GM12878 (cell line): Measurements from ENCODE around the gene DENND6B. TPM values are rescaled to one million over a fixed set of nuclear protein-coding genes. Genes with fewer than 3 reads are reported as not detected.

ENCODE experiments used
- ATAC-seq: fragments of 200-7000 bp; cut with Tn5 transposase; 3 replicates; pipeline ENCODE4 v1.9.1; 2020; ENCODE audit warnings: mild to moderate bottlenecking, moderate library complexity
- BruUV-seq: library from RNA; stranded (reverse); fragments of 400-500 nt; replicated peaks from 2 replicates; lab custom pipeline; 2021; lab: Mats Ljungman, UMichigan
- CTCF ChIA-PET: fragments of 300-600 bp; sonication (Branson Sonifier 250); formaldehyde crosslinking; extraction: SDS; loops from one replicate; lab custom pipeline; 2021; ENCODE audit warnings: inconsistent platforms; lab: Yijun Ruan, JAX
- POLR2A ChIA-PET: fragments of 350-600 bp; formaldehyde crosslinking; extraction: SDS; loops from one replicate; lab custom pipeline; 2021; ENCODE audit warnings: inconsistent platforms; lab: Charles Lee
- RAD21 ChIA-PET: fragments of 300-600 bp; sonication (Branson Sonifier 250); formaldehyde crosslinking; loops from one replicate; lab custom pipeline; 2023; ENCODE audit warnings: antibody characterized with exemption; ENCODE audit not compliant: unreplicated experiment; lab: Charles Lee
- SMC1A ChIA-PET: fragments of 300-600 bp; sonication (Branson Sonifier 250); formaldehyde crosslinking; loops from one replicate; lab custom pipeline; 2023; ENCODE audit not compliant: unreplicated experiment, uncharacterized antibody; lab: Charles Lee
- DNase-seq: peaks from one replicate; pipeline ENCODE4 v3.0.0-alpha.2; 2011; ENCODE audit warnings: low read depth, low spot score
- FAIRE-seq: peaks from 3 replicates; lab custom pipeline; 2011; peaks lifted over from hg19 to GRCh38; lab: Jason Lieb, UNC
- H2AFZ ChIP-seq: 2 replicates; pipeline ENCODE4 v1.6.0; 2011; ENCODE audit warnings: low read depth, low read length, control low read depth; ENCODE audit not compliant: control insufficient read depth
- H3K27ac ChIP-seq: 2 replicates; pipeline ENCODE4 v1.5.1; 2011; ENCODE audit warnings: control low read depth; ENCODE audit not compliant: control insufficient read depth, insufficient read depth
- H3K27me3 ChIP-seq, 2 experiments: replicated peaks in 1 of 2; 2 replicates each; pipeline versions ENCODE4 v1.6.0 to v1.6.1; 2011; ENCODE audit warnings: low read length in 1 of 2; ENCODE audit not compliant: control insufficient read depth in 2 of 2, insufficient read depth in 2 of 2
- H3K36me3 ChIP-seq, 2 experiments: 2 replicates each; pipeline ENCODE4 v1.5.1; 2011; ENCODE audit warnings: low read length in 1 of 2; ENCODE audit not compliant: control insufficient read depth in 2 of 2, insufficient read depth in 2 of 2
- H3K4me1 ChIP-seq: 2 replicates; pipeline ENCODE4 v1.6.1; 2011; ENCODE audit warnings: mild to moderate bottlenecking, low read length, moderate library complexity, mixed read lengths; ENCODE audit not compliant: control insufficient read depth, insufficient read depth
- H3K4me2 ChIP-seq: 2 replicates; pipeline ENCODE4 v1.6.0; 2011; ENCODE audit warnings: control low read depth; ENCODE audit not compliant: control insufficient read depth, insufficient read depth
- H3K4me3 ChIP-seq: fragments of 200-600 bp; sonication (generic); 2 replicates; pipeline ENCODE4 v1.5.1; 2016
- H3K79me2 ChIP-seq: 2 replicates; pipeline ENCODE4 v1.6.0; 2011; ENCODE audit warnings: low read length; ENCODE audit not compliant: control insufficient read depth, insufficient read depth
- H3K9ac ChIP-seq: 2 replicates; pipeline ENCODE4 v1.8.0; 2011; ENCODE audit warnings: low read length, control low read depth, mixed read lengths; ENCODE audit not compliant: control insufficient read depth, insufficient read depth
- H3K9me3 ChIP-seq: replicated peaks from 3 replicates; pipeline ENCODE4 v1.5.1; 2011; ENCODE audit warnings: mild to moderate bottlenecking, low read length; ENCODE audit not compliant: control insufficient read depth, insufficient read depth
- H4K20me1 ChIP-seq: 2 replicates; pipeline ENCODE4 v1.6.0; 2011; ENCODE audit not compliant: control insufficient read depth, insufficient read depth
- NFYA ChIP-seq: IDR thresholded peaks from 2 replicates; pipeline ENCODE4 v1.6.1; 2011; ENCODE audit warnings: low read depth, mild to moderate bottlenecking, low read length, improper control_type of control experiment, borderline replicate concordance
- PAX8 ChIP-seq: fragments of 450-650 bp; IDR thresholded peaks from 2 replicates; pipeline ENCODE4 v1.6.1; 2017; ENCODE audit warnings: mild to moderate bottlenecking, moderate library complexity
- POLR2A ChIP-seq: IDR thresholded peaks from 2 replicates; pipeline ENCODE4 v1.6.1; 2011; ENCODE audit warnings: low read depth, mild to moderate bottlenecking, low read length
- SPI1 ChIP-seq: IDR thresholded peaks from 2 replicates; pipeline ENCODE4 v1.6.1; 2011; ENCODE audit warnings: low read depth, mild to moderate bottlenecking, low read length, moderate library complexity, borderline replicate concordance; ENCODE audit not compliant: insufficient read depth
- USF1 ChIP-seq: IDR thresholded peaks from 2 replicates; pipeline ENCODE4 v1.6.1; 2011; ENCODE audit warnings: borderline replicate concordance, low read depth, mild to moderate bottlenecking, moderate library complexity, mixed read lengths, low read length; ENCODE audit not compliant: insufficient read depth; ENCODE audit errors: extremely low read length
- ZSCAN29 ChIP-seq: fragments of 450-650 bp; IDR thresholded peaks from 2 replicates; pipeline ENCODE4 v1.6.1; 2017; ENCODE audit warnings: mild to moderate bottlenecking, moderate library complexity
- WGBS: methylation state at CpG from one replicate; pipeline ENCODE4 v1.1.6; 2016; ENCODE audit warnings: low lambda C conversion rate; ENCODE audit not compliant: insufficient replicate concordance, insufficient coverage; ENCODE audit errors: missing lambda C conversion rate; 5-methylcytosine and 5-hydroxymethylcytosine counted together
- in situ Hi-C: fragments of 300-500 bp; cut with MboI; formaldehyde crosslinking; loops from 9 replicates; pipeline ENCODE4 v1.14.3; 2018; ENCODE audit warnings: mixed read lengths
- intact Hi-C: fragments of 100-400 bp; cut with micrococcal nuclease; formaldehyde crosslinking; loops from one replicate; pipeline ENCODE4 v1.14.2; 2022; ENCODE audit not compliant: unreplicated experiment
- polyA plus RNA-seq, 11 experiments: library from polyadenylated mRNA; depleted of rRNA in 4 of 11; unstranded in 6 of 11; stranded (reverse) in 5 of 11; fragments of >200 nt; fragmentation: Nextera tagmentation in 4 of 11; fragmentation: Illumina TruSeq in 1 of 11; extraction: Ambion mirVana in 4 of 11; extraction: Trizol in 1 of 11; gene quantifications; 1 replicate in 1 of 11; 2 replicates in 10 of 11; pipeline versions ENCODE4 v1.2.1 to v1.2.3, GENCODE V29; 2011 to 2016; ENCODE audit warnings: inconsistent platforms in 2 of 11, missing spikeins in 2 of 11, low read depth in 1 of 11
- total RNA-seq, 4 experiments: library from RNA; depleted of rRNA in 3 of 4; stranded (reverse); fragments of >200 nt in 3 of 4; fragmentation: Illumina TruSeq in 1 of 4; extraction: Trizol in 1 of 4; gene quantifications; 2 replicates each; pipeline versions ENCODE4 v1.2.1 to v1.2.3, GENCODE V29; 2013 to 2021
- TF ChIP-seq, protein P1 (sequence below): fragments of 150-350 bp; IDR thresholded peaks from 2 replicates; pipeline ENCODE4 v1.6.1; 2014; ENCODE audit warnings: mild to moderate bottlenecking, low read depth, low read length
- TF ChIP-seq, protein P2 (sequence below): fragments of 450-650 bp; IDR thresholded peaks from 2 replicates; pipeline ENCODE4 v1.6.1; 2014; ENCODE audit warnings: mild to moderate bottlenecking

The DENND6B gene
- total and polyA plus RNA-seq, 10 of the 15 experiments (the other 5 are each of a cell fraction or from before 2014, with no cell fraction given), result 0.72 to 11.3 (median 6.2) TPM

DNA sequence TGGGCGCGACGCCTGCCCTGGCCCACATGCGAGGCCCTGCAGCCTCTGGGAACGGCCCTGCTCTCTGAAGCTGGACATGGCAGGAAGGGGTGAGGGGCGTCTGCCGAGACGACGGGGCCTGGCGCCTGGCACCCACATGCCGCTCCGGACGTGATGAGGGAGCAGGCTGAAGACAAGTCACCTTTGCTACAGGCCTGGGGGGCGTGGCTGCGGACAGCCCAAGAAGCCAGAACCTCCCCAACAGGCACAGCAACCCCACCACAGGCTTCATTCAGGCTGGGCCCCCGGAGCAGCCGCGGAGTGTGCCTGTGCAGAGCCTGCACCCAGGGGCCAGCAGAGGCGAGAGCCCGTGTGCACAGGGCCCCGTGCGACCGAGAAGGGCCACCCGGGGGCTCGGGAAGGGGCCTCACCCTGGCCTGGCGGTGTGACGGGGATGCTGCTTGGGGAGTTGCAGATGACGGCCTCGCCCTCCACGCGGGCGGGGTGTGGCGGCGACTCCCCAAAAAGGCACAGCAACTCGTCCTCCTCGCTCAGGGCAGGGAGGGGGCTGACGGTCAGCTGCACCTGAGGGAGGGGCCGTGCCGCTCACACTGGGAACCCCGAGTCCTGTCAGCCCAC, 40.0 kb downstream of the DENND6B start:
- ATAC-seq (no peak), FAIRE-seq (no peak)

GRCh38 chr22:50286275-50286674, 40.5 kb downstream of the DENND6B start:
- ATAC-seq (no peak), FAIRE-seq (no peak), DNase-seq (no peak)
- no peak overlapping the region for H2AFZ ChIP-seq
- H4K20me1 ChIP-seq, result no peaks in the 10 kb centered on the region
- H3K9ac ChIP-seq, result no peak overlapping the region
- in situ Hi-C loops (no loop called here), intact Hi-C loops (no loop called here)
- H3K79me2 ChIP-seq, result peaks cover 6% of the 10 kb centered on the region
- no peak overlapping the region for H3K27ac ChIP-seq
- no TSS peak for BruUV-seq
- no peaks in the 10 kb centered on the region for H3K27me3 ChIP-seq
- SMC1A ChIA-PET, result no interaction called here
- POLR2A ChIA-PET, result no interaction called here
- no peak for TF ChIP-seq NFYA
- TF ChIP-seq, protein P1, sequence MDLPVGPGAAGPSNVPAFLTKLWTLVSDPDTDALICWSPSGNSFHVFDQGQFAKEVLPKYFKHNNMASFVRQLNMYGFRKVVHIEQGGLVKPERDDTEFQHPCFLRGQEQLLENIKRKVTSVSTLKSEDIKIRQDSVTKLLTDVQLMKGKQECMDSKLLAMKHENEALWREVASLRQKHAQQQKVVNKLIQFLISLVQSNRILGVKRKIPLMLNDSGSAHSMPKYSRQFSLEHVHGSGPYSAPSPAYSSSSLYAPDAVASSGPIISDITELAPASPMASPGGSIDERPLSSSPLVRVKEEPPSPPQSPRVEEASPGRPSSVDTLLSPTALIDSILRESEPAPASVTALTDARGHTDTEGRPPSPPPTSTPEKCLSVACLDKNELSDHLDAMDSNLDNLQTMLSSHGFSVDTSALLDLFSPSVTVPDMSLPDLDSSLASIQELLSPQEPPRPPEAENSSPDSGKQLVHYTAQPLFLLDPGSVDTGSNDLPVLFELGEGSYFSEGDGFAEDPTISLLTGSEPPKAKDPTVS, result no peak
- TF ChIP-seq, protein P2, sequence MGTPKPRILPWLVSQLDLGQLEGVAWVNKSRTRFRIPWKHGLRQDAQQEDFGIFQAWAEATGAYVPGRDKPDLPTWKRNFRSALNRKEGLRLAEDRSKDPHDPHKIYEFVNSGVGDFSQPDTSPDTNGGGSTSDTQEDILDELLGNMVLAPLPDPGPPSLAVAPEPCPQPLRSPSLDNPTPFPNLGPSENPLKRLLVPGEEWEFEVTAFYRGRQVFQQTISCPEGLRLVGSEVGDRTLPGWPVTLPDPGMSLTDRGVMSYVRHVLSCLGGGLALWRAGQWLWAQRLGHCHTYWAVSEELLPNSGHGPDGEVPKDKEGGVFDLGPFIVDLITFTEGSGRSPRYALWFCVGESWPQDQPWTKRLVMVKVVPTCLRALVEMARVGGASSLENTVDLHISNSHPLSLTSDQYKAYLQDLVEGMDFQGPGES, result no peak
- no peak for TF ChIP-seq ZSCAN29
- TF ChIP-seq PAX8, result no peak
- TF ChIP-seq USF1, result no peak
- 89% methylated on average over 21 of the region's 21 CpGs for WGBS
- H3K36me3 ChIP-seq, result peaks cover 10 to 53% of the 10 kb centered on the region in 2 experiments; a peak in 3 of 4 replicates
- H3K9me3 ChIP-seq, result no peaks in the 10 kb centered on the region
- no peaks in the 10 kb centered on the region for H3K4me1 ChIP-seq
- CTCF ChIA-PET, result no interaction called here
- no peak overlapping the region for H3K4me3 ChIP-seq
- no peak overlapping the region for H3K4me2 ChIP-seq
- RAD21 ChIA-PET, result no interaction called here

More for the DNA sequence above, 40.0 kb downstream of the DENND6B start:
- in situ Hi-C loops, result no loop called here
- intact Hi-C loops, result no loop called here
- peaks cover 4% of the 10 kb centered on the region for H3K4me1 ChIP-seq
- ChIA-PET SMC1A (no interaction called here), CTCF (no interaction called here), POLR2A (no interaction called here), RAD21 (no interaction called here)
- no peak overlapping the region for H2AFZ ChIP-seq
- H3K79me2 ChIP-seq, result peaks cover 11% of the 10 kb centered on the region
- no peak for TF ChIP-seq SPI1
- TF ChIP-seq POLR2A, result peak; percentile 41; the same call in 1 of the 2 replicates
- no peaks in the 10 kb centered on the region; the same call in 1 of the 2 replicates for H4K20me1 ChIP-seq
- peaks cover 10 to 52% of the 10 kb centered on the region in 2 experiments; a peak in 3 of 4 replicates for H3K36me3 ChIP-seq
- no peak overlapping the region for H3K27ac ChIP-seq
- no peaks in the 10 kb centered on the region for H3K9me3 ChIP-seq
- no peak overlapping the region for H3K9ac ChIP-seq
- DNase-seq, result no peak
- 95% methylated on average over 33 of the region's 40 CpGs for WGBS
- H3K4me2 ChIP-seq, result no peak overlapping the region
- no TSS peak for BruUV-seq
- H3K27me3 ChIP-seq, result no peaks in the 10 kb centered on the region
- H3K4me3 ChIP-seq, result no peak overlapping the region
